A549 (cell line): ENCODE measurements around the gene GALC. TPM values are rescaled to one million over a fixed set of nuclear protein-coding genes. Genes with fewer than 3 reads are reported as not detected.

ENCODE experiments used
- ATAC-seq, 2 experiments: fragments of 200-7000 bp in 1 of 2; fragments of >200 bp in 1 of 2; cut with Nextera tagmentation in 1 of 2; cut with Tn5 transposase in 1 of 2; 3 replicates each; pipeline versions ENCODE4 v1.8.0 to v1.9.1; 2018 to 2020; ENCODE audit warnings: mild to moderate bottlenecking in 1 of 2, moderate library complexity in 1 of 2
- CTCF ChIA-PET: fragments of 300-600 bp; sonication (Branson Sonifier 250); formaldehyde crosslinking; extraction: SDS; loops from one replicate; lab custom pipeline; 2021; ENCODE audit warnings: antibody characterized with exemption, inconsistent platforms; lab: Yijun Ruan, JAX
- POLR2A ChIA-PET: fragments of 350-600 bp; formaldehyde crosslinking; extraction: SDS; loops from one replicate; lab custom pipeline; 2021; ENCODE audit warnings: antibody characterized with exemption, inconsistent platforms; lab: Yijun Ruan, JAX
- DNase-seq, 2 experiments: peaks; one replicate each; pipeline versions ENCODE4 v3.0.0 to v3.0.0-alpha.2; 2011 to 2016; ENCODE audit warnings: low read depth in 1 of 2, low spot score in 1 of 2
- FAIRE-seq: peaks from 2 replicates; lab custom pipeline; 2011; peaks lifted over from hg19 to GRCh38; lab: Jason Lieb, UNC
- H3K27ac ChIP-seq, 2 experiments: fragments of >200 bp; sonication (Bioruptor Twin); formaldehyde crosslinking; 3 replicates each; pipeline ENCODE4 v1.5.1; 2016 to 2017
- H3K4me1 ChIP-seq: fragments of >200 bp; sonication (Bioruptor Twin); formaldehyde crosslinking; 3 replicates; pipeline ENCODE4 v1.6.1; 2016
- H3K4me2 ChIP-seq: fragments of >200 bp; sonication (Bioruptor Twin); formaldehyde crosslinking; 3 replicates; pipeline ENCODE4 v1.6.1; 2016
- H3K4me3 ChIP-seq: fragments of >200 bp; sonication (Bioruptor Twin); formaldehyde crosslinking; 3 replicates; pipeline ENCODE4 v1.5.1; 2016
- H3K9me3 ChIP-seq: fragments of >200 bp; sonication (Bioruptor Twin); formaldehyde crosslinking; 3 replicates; pipeline ENCODE4 v1.6.1; 2016
- BHLHE40 ChIP-seq: IDR thresholded peaks from 2 replicates; pipeline ENCODE4 v1.6.1; 2012; ENCODE audit warnings: low read depth, low read length, inconsistent platforms
- CHD2 ChIP-seq: fragments of 150-350 bp; IDR thresholded peaks from 2 replicates; pipeline ENCODE4 v1.6.1; 2014; ENCODE audit warnings: low read length; ENCODE audit not compliant: partially characterized antibody
- CHD4 ChIP-seq: fragments of 200-600 bp; sonication (generic); IDR thresholded peaks from 2 replicates; pipeline ENCODE4 v1.6.1; 2016; ENCODE audit warnings: antibody characterized with exemption, mild to moderate bottlenecking, borderline replicate concordance
- EHMT2 ChIP-seq: fragments of 200-600 bp; sonication (generic); IDR thresholded peaks from 2 replicates; pipeline ENCODE4 v1.6.1; 2016; ENCODE audit warnings: antibody characterized with exemption, low read depth, mild to moderate bottlenecking, moderate library complexity
- ELK1 ChIP-seq: fragments of 150-350 bp; IDR thresholded peaks from 2 replicates; pipeline ENCODE4 v1.6.1; 2014; ENCODE audit warnings: low read depth, mild to moderate bottlenecking, low read length
- EP300 ChIP-seq, 2 experiments: fragments of >200 bp; sonication (Bioruptor Twin); formaldehyde crosslinking; IDR thresholded peaks; 2 replicates in 1 of 2; 3 replicates in 1 of 2; pipeline ENCODE4 v1.6.1; 2016 to 2017
- FOSB ChIP-seq: fragments of 250-450 bp; sonication (Bioruptor Pico); IDR thresholded peaks from 2 replicates; pipeline ENCODE4 v1.5.0; 2020; ENCODE audit warnings: mild to moderate bottlenecking, moderate library complexity
- FOSL2 ChIP-seq, 2 experiments: fragments of 450-650 bp in 1 of 2; fragments of >200 bp in 1 of 2; sonication (Bioruptor Twin) in 1 of 2; formaldehyde crosslinking; IDR thresholded peaks; 2 replicates each; pipeline versions ENCODE4 v1.5.0 to v1.6.1; 2016 to 2020; ENCODE audit warnings: mild to moderate bottlenecking in 1 of 2, moderate library complexity in 1 of 2
- HES2 ChIP-seq: fragments of >200 bp; sonication (Bioruptor Twin); formaldehyde crosslinking; IDR thresholded peaks from 2 replicates; pipeline ENCODE4 v1.6.1; 2016
- HEYL ChIP-seq: fragments of 250-450 bp; sonication (Bioruptor Pico); IDR thresholded peaks from 2 replicates; pipeline ENCODE4 v1.8.0; 2021; ENCODE audit warnings: mild to moderate bottlenecking, moderate library complexity
- HOXB5 ChIP-seq: fragments of 250-450 bp; sonication (Bioruptor Pico); IDR thresholded peaks from 2 replicates; pipeline ENCODE4 v1.5.0; 2020; ENCODE audit warnings: mild to moderate bottlenecking, moderate library complexity
- KDM5A ChIP-seq: fragments of 200-600 bp; sonication (generic); IDR thresholded peaks from 2 replicates; pipeline ENCODE4 v1.6.1; 2016; ENCODE audit warnings: antibody characterized with exemption, mild to moderate bottlenecking
- POLR2A ChIP-seq: IDR thresholded peaks from 2 replicates; pipeline ENCODE4 v1.6.1; 2012; ENCODE audit warnings: mild to moderate bottlenecking, low read length
- REST ChIP-seq: fragments of 200-600 bp; sonication (generic); IDR thresholded peaks from 2 replicates; pipeline ENCODE4 v1.6.1; 2016; ENCODE audit warnings: antibody characterized with exemption, mild to moderate bottlenecking, moderate library complexity
- USF2 ChIP-seq: fragments of 450-650 bp; IDR thresholded peaks from 2 replicates; pipeline ENCODE4 v1.6.1; 2014; ENCODE audit warnings: antibody characterized with exemption
- ZC3H11A ChIP-seq: fragments of 450-650 bp; IDR thresholded peaks from 2 replicates; pipeline ENCODE4 v1.6.1; 2014; ENCODE audit warnings: antibody characterized with exemption, mild to moderate bottlenecking
- ZFP36 ChIP-seq: fragments of 450-650 bp; IDR thresholded peaks from 2 replicates; pipeline ENCODE4 v1.6.1; 2014; ENCODE audit warnings: borderline replicate concordance; ENCODE audit not compliant: partially characterized antibody
- WGBS: methylation state at CpG from one replicate; pipeline ENCODE4 v1.1.6; 2017; ENCODE audit errors: missing lambda C conversion rate; 5-methylcytosine and 5-hydroxymethylcytosine counted together
- polyA plus RNA-seq, 4 experiments: library from polyadenylated mRNA; depleted of rRNA in 3 of 4; stranded (reverse); fragments of >200 nt; fragmentation: RNase III in 1 of 4; extraction: RNeasy Plus Mini Kit Qiagen cat#74134 plus additional on column Dnase treatment in 1 of 4; gene quantifications; 2 replicates in 3 of 4; 3 replicates in 1 of 4; pipeline ENCODE4 v1.2.3, GENCODE V29; 2011 to 2017

Gene GALC
- polyA plus RNA-seq, 2 of the 4 experiments (the other 2 are of a cell fraction) = 15.5 to 38.3 TPM

GRCh38 chr14:87971010-87971409, 22.0 kb downstream of the GALC start:
- no peak for DNase-seq
- ATAC-seq = no peak
- no peaks in the 10 kb centered on the region for H3K4me1 ChIP-seq
- no peak for FAIRE-seq
- WGBS = 87% methylated on average over 2 of the region's 2 CpGs
- POLR2A ChIA-PET = no interaction called here
- H3K4me3 ChIP-seq = no peak overlapping the region
- CTCF ChIA-PET = no interaction called here
- TF ChIP-seq FOSB (CRISPR knock-in tag) = no peak
- no peak for TF ChIP-seq HEYL
- no peak for TF ChIP-seq CHD2
- no peak overlapping the region for H3K27ac ChIP-seq
- H3K9me3 ChIP-seq = no peaks in the 10 kb centered on the region
- H3K4me2 ChIP-seq = no peak overlapping the region

- TF ChIP-seq FOSL2 (IDR thresholded peaks at IDR 0.05) (no peak), FOSL2 (CRISPR knock-in tag; IDR thresholded peaks at IDR 0.05) (no peak), HOXB5 (CRISPR knock-in tag) (no peak), HEYL (no peak), HES2 (no peak), EHMT2 (no peak), EP300 (IDR thresholded peaks at IDR 0.05) (no peak), ELK1 (no peak), POLR2A (no peak), USF2 (no peak), ZFP36 (no peak)
- no peak overlapping the region for H3K4me2 ChIP-seq
- ATAC-seq (no peak), DNase-seq (no peak), FAIRE-seq (no peak)
- no peak overlapping the region for H3K27ac ChIP-seq
- ChIA-PET CTCF (interaction anchor here (1.1 to 2.1 kb wide), 2 partner anchors 22 to 26 kb away, joined by 3 to 9 read pairs; partner anchors contain the start of gene GALC), POLR2A (no interaction called here)
- H3K4me1 ChIP-seq = no peaks in the 10 kb centered on the region
- H3K9me3 ChIP-seq = no peaks in the 10 kb centered on the region
- H3K4me3 ChIP-seq = no peak overlapping the region
These were observed 25.5 kb downstream of the GALC start for GRCh38 chr14:87967496-87967895.

- WGBS = 61% methylated on average over 3 of the region's 3 CpGs
- CTCF ChIA-PET = interaction anchor here (0.6 to 2.1 kb wide), 4 partner anchors 13 to 47 kb away, joined by 3 to 9 read pairs (median 3); partner anchors contain the start of gene GALC
- Histone ChIP-seq H3K4me2 (no peak overlapping the region), H3K4me1 (no peaks in the 10 kb centered on the region), H3K27ac (no peak overlapping the region), H3K4me3 (no peak overlapping the region), H3K9me3 (no peaks in the 10 kb centered on the region)
- POLR2A ChIA-PET = no interaction called here
- ATAC-seq = no peak
- no peak for DNase-seq
- FAIRE-seq = no peak
- TF ChIP-seq BHLHE40 (no peak), CHD4 (no peak), ZC3H11A (no peak), HOXB5 (CRISPR knock-in tag) (no peak), HES2 (no peak), EHMT2 (no peak), KDM5A (no peak), REST (no peak)
- TF ChIP-seq, all 56 proteins: peak for 0
These were observed 26.2 kb downstream of the GALC start for GRCh38 chr14:87966816-87967215.
